Sigmoid colon (tissue), 4 donors: ENCODE results near the gene DNAJC15.

Experiments used
- CTCF ChIP-seq, 4 experiments: fragments of 450-650 bp in 3 of 4; fragments of 200-600 bp in 1 of 4; IDR thresholded peaks; one replicate each; pipeline ENCODE4 v1.5.1; 2016 to 2019; ENCODE audit warnings: antibody characterized with exemption in 4 of 4, mild to moderate bottlenecking in 3 of 4, moderate library complexity in 2 of 4
- EP300 ChIP-seq, 4 donors: sonication (generic); formaldehyde crosslinking; IDR thresholded peaks; one replicate each; pipeline ENCODE4 v1.6.1; 2017; ENCODE audit warnings: antibody characterized with exemption in 4 of 4
- POLR2A ChIP-seq, 2 donors: fragments of 450-650 bp; IDR thresholded peaks; one replicate each; pipeline ENCODE4 v1.6.1; 2016; ENCODE audit warnings: antibody characterized with exemption in 2 of 2, mild to moderate bottlenecking in 2 of 2, moderate library complexity in 2 of 2
- POLR2AphosphoS5 ChIP-seq, 4 donors: sonication (generic); formaldehyde crosslinking; IDR thresholded peaks; one replicate each; pipeline ENCODE4 v1.6.1; 2017; ENCODE audit warnings: antibody characterized with exemption in 4 of 4

GRCh38 chr13:43071824-43072223, 48.4 kb downstream of the DNAJC15 start:
- TF ChIP-seq CTCF (IDR thresholded peaks at IDR 0.05): no peak
- no peak for TF ChIP-seq POLR2A (IDR thresholded peaks at IDR 0.05)
- TF ChIP-seq POLR2AphosphoS5 (IDR thresholded peaks at IDR 0.05): no peak
- no peak for TF ChIP-seq EP300 (IDR thresholded peaks at IDR 0.05)
